NCI-H748 treated with DMSO at 0.1 percent for 48 hours (cell line): Measurements from ENCODE around the gene NUDT17.

Experiments used
- DNase-seq: peaks from one replicate; lab custom pipeline; 2025; lab: John Stamatoyannopoulos, UW

NUDT17 gene

GRCh38 chr1:145891587-145892485 lies 46.4 kb downstream of the NUDT17 start:
- peak; percentile 97 for DNase-seq

GRCh38 chr1:145892486-145893087 lies 47.2 kb downstream of the NUDT17 start:
- no peak for DNase-seq

GRCh38 chr1:145893306-145894055 lies 48.1 kb downstream of the NUDT17 start:
- DNase-seq: no peak

- no peak for DNase-seq
Measured at GRCh38 chr1:145895471-145895870, 50.0 kb downstream of the NUDT17 start.

GRCh38 chr1:145897969-145898368 lies 52.5 kb downstream of the NUDT17 start:
- no peak for DNase-seq
